ENCODE results near the gene IFITM5. TPM values are rescaled to one million over a fixed set of nuclear protein-coding genes. Genes with fewer than 3 reads are reported as not detected.

IFITM5 gene
- total and polyA plus RNA-seq, 2 donors (not counting 1 experiment from before 2014, with no cell fraction given): not detected

DNA sequence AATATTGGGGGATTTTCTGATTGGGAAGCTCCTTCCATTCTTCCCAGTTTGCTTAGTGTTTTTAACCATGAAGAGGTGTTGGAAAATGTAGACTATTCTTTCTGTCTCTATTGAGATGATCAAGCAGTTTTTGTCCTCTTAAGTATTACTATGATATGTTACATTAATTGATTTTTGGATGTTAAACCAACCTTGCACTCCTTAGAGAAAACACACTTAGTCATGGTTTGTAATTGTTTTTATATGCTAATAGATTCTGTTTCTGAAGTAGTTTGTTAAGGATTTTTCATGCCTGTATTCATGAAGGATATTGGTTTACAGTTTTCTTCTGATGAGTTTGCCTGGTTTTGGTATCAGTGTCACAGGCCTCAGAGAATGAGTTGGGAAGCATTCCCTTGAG, 23.1 kb downstream of the IFITM5 start:
- no peak overlapping the region for H3K27ac ChIP-seq (ENCODE audit: low read length in 2 of 2)
- Mint-ChIP-seq H3K27me3 (peaks cover under 1% of the 10 kb centered on the region), H3K27ac (no peak overlapping the region), H3K4me3 (no peak overlapping the region), H3K4me1 (peaks cover 25% of the 10 kb centered on the region), H3K9me3 (ENCODE audit: insufficient read depth) (peaks cover 2% of the 10 kb centered on the region)
- peaks cover 0 to 17% (median 3%) of the 10 kb centered on the region in 4 experiments for H3K27me3 ChIP-seq (replicated peaks in 1 of 4; ENCODE audit: control extremely low read depth in 1 of 4, control insufficient read depth in 3 of 4, insufficient read depth in 4 of 4, low read length in 3 of 4)
- H3K79me2 ChIP-seq (ENCODE audit: control insufficient read depth, insufficient read depth, low read length): peaks cover under 1% of the 10 kb centered on the region
- H3K9me3 ChIP-seq (ENCODE audit: control extremely low read depth in 1 of 3, control insufficient read depth in 2 of 3, insufficient read depth in 1 of 3, low read length in 2 of 3): peaks cover 0 to 10% (median 0%) of the 10 kb centered on the region in 3 donors
- ChIA-PET POLR2A (interaction anchor here (0.6 kb wide), 1 partner anchor 36 kb away, joined by 3 read pairs; no protein-coding TSS in a partner anchor), CTCF (interaction anchor here (1.0 to 2.8 kb wide), 2 partner anchors 11 to 25 kb away, joined by 3 to 18 read pairs; no protein-coding TSS in a partner anchor)
- H2AFZ ChIP-seq (ENCODE audit: insufficient read depth, low read depth, low read length, poor library complexity, severe bottlenecking): no peak overlapping the region
- intact Hi-C loops (cut with micrococcal nuclease): no loop called here
- TF ChIP-seq EZH2 (IDR thresholded peaks at IDR 0.05; ENCODE audit: borderline replicate concordance, insufficient read depth, low read depth, low read length, poor library complexity, severe bottlenecking): no peak
- TF ChIP-seq CTCF (IDR thresholded peaks at IDR 0.05): no peak
- DNase-seq: no peak
- no peak overlapping the region for H3K9ac ChIP-seq (ENCODE audit: low read length)
- no peak for ATAC-seq (ENCODE audit: low read depth)
- H3K36me3 ChIP-seq (replicated peaks in 1 of 2; ENCODE audit: control extremely low read depth in 1 of 2, control insufficient read depth in 1 of 2, extremely low read depth in 1 of 2, insufficient read depth in 2 of 2, low read length in 1 of 2): no peaks in the 10 kb centered on the region
- no peaks in the 10 kb centered on the region for H4K20me1 ChIP-seq (ENCODE audit: control insufficient read depth, insufficient read depth, low read length, poor library complexity, severe bottlenecking)
- H3K4me1 ChIP-seq (ENCODE audit: control insufficient read depth in 2 of 2, insufficient read depth in 2 of 2, low read length in 2 of 2): peaks cover 26 to 31% of the 10 kb centered on the region in 2 donors
- H3K4me2 ChIP-seq (replicated peaks; ENCODE audit: low read depth, low read length, poor library complexity, severe bottlenecking): no peak overlapping the region
- no peak overlapping the region for H3K4me3 ChIP-seq (ENCODE audit: control extremely low read depth in 1 of 5, extremely low read depth in 1 of 5, insufficient read depth in 1 of 5, low read depth in 2 of 5, low read length in 4 of 5)

- H3K36me3 ChIP-seq (replicated peaks in 1 of 2; ENCODE audit: control extremely low read depth in 1 of 2, control insufficient read depth in 1 of 2, extremely low read depth in 1 of 2, insufficient read depth in 2 of 2, low read length in 1 of 2): no peaks in the 10 kb centered on the region
- POLR2A ChIA-PET: interaction anchor here (0.7 kb wide), 3 partner anchors 49 to 423 kb away, joined by 3 to 5 read pairs (median 3); no protein-coding TSS in a partner anchor
- no peaks in the 10 kb centered on the region for H4K20me1 ChIP-seq (ENCODE audit: control insufficient read depth, insufficient read depth, low read length, poor library complexity, severe bottlenecking)
- no peak overlapping the region for H3K4me3 ChIP-seq (ENCODE audit: control extremely low read depth in 1 of 5, extremely low read depth in 1 of 5, insufficient read depth in 1 of 5, low read depth in 2 of 5, low read length in 4 of 5)
- intact Hi-C loops (cut with micrococcal nuclease): no loop called here
- H3K4me1 Mint-ChIP-seq: peaks cover 40% of the 10 kb centered on the region
- H3K9me3 Mint-ChIP-seq (ENCODE audit: insufficient read depth): peaks cover 2% of the 10 kb centered on the region
- over 99% methylated on average over 6 of the region's 6 CpGs for WGBS (ENCODE audit: insufficient coverage)
- H3K4me1 ChIP-seq (ENCODE audit: control insufficient read depth in 2 of 2, insufficient read depth in 2 of 2, low read length in 2 of 2): peaks cover 30 to 33% of the 10 kb centered on the region in 2 donors
- no peak overlapping the region for H3K9ac ChIP-seq (ENCODE audit: low read length)
- no peak overlapping the region for H3K4me3 Mint-ChIP-seq
- no peak overlapping the region for H2AFZ ChIP-seq (ENCODE audit: insufficient read depth, low read depth, low read length, poor library complexity, severe bottlenecking)
- no peak for TF ChIP-seq CTCF (IDR thresholded peaks at IDR 0.05)
- TF ChIP-seq EZH2 (IDR thresholded peaks at IDR 0.05; ENCODE audit: borderline replicate concordance, insufficient read depth, low read depth, low read length, poor library complexity, severe bottlenecking): no peak
- ATAC-seq (ENCODE audit: low read depth): no peak
- H3K27me3 ChIP-seq (replicated peaks in 1 of 4; ENCODE audit: control extremely low read depth in 1 of 4, control insufficient read depth in 3 of 4, insufficient read depth in 4 of 4, low read length in 3 of 4): no peaks in the 10 kb centered on the region
- H3K27me3 Mint-ChIP-seq: no peaks in the 10 kb centered on the region
- H3K4me2 ChIP-seq (replicated peaks; ENCODE audit: low read depth, low read length, poor library complexity, severe bottlenecking): no peak overlapping the region
- CTCF ChIA-PET: interaction anchor here (0.9 to 1.3 kb wide), 2 partner anchors 23 to 40 kb away, joined by 3 read pairs; no protein-coding TSS in a partner anchor
- H3K27ac Mint-ChIP-seq: no peak overlapping the region
- DNase-seq: no peak
- H3K9me3 ChIP-seq (ENCODE audit: control extremely low read depth in 1 of 3, control insufficient read depth in 2 of 3, insufficient read depth in 1 of 3, low read length in 2 of 3): peaks cover 0 to 6% (median 0%) of the 10 kb centered on the region in 3 donors
- no peak overlapping the region for H3K27ac ChIP-seq (ENCODE audit: low read length in 2 of 2)
- peaks cover 11% of the 10 kb centered on the region for H3K79me2 ChIP-seq (ENCODE audit: control insufficient read depth, insufficient read depth, low read length)
Observed at GRCh38 chr11:272931-273198, 26.5 kb downstream of the IFITM5 start.
